ENCODE measurements around the gene ELK4.

The ELK4 gene

GRCh38 chr1:205599669-205600042, 32.2 kb downstream of the ELK4 start:
- H3K4me3 Mint-ChIP-seq, result peak overlapping the region; percentile 6
- H3K36me3 Mint-ChIP-seq, result peaks cover 16% of the 10 kb centered on the region
- peaks cover 39% of the 10 kb centered on the region for H3K4me1 Mint-ChIP-seq (ENCODE audit: low read depth)
- no peaks in the 10 kb centered on the region for H3K9me3 Mint-ChIP-seq (ENCODE audit: low read depth)
- peak overlapping the region; percentile 83 for H3K27ac Mint-ChIP-seq
- no peaks in the 10 kb centered on the region for H3K27me3 Mint-ChIP-seq

DNA sequence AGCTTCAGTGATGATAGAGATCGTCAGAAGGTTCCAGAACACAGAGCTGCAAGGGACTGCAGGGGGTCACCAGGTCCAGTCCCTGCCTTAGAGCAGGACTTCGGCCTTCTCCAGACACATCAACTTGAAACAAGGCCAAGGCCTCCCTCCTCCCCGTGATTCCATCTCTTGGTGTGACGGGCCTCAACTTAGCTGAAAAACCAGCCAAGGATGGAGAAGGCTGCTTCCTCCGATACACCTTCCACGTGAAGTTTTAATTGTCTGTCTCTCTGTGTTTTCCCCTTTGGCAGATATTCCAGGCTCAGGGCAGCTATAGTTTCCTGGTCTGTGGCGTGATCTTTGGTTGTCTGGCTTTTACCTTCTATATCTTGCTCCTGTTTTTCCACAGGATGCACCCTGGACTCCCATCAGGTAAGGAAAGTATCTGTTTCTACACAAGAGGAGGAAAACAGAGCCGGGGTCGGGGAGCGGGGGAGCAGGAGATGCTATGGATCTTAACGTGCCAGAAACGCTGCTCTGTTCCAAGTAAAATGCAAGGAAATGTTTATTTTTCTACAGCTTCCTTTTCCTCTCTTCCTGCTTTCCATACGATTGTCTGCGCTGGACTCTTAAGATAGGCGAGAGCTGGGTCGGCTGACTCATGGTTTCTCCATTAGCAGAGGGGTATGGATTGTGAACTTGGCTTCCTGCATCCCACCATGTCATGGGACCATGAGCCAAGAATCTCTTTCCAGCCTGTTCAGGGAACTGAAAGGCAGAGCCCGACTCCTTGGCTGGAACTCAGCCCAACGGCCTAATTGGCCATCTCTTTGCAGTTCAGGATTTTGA, 32.8 kb downstream of the ELK4 start:
- Mint-ChIP-seq H3K4me3 (no peak overlapping the region), H3K9me3 (ENCODE audit: low read depth) (no peaks in the 10 kb centered on the region), H3K27ac (peak overlapping the region; percentile 83), H3K36me3 (peaks cover 14% of the 10 kb centered on the region), H3K27me3 (no peaks in the 10 kb centered on the region), H3K4me1 (ENCODE audit: low read depth) (peaks cover 40% of the 10 kb centered on the region)

- Mint-ChIP-seq H3K27me3 (no peaks in the 10 kb centered on the region), H3K9me3 (ENCODE audit: low read depth) (no peaks in the 10 kb centered on the region), H3K4me1 (ENCODE audit: low read depth) (peaks cover 46% of the 10 kb centered on the region), H3K36me3 (peaks cover 8% of the 10 kb centered on the region), H3K4me3 (no peak overlapping the region), H3K27ac (peak overlapping the region; percentile 19)
Measured at GRCh38 chr1:205597691-205598314, 34.0 kb downstream of the ELK4 start.

GRCh38 chr1:205596876-205597275, 34.9 kb downstream of the ELK4 start:
- Mint-ChIP-seq H3K27me3 (no peaks in the 10 kb centered on the region), H3K27ac (peak overlapping the region; percentile 61), H3K9me3 (ENCODE audit: low read depth) (no peaks in the 10 kb centered on the region), H3K4me3 (no peak overlapping the region), H3K36me3 (peaks cover 8% of the 10 kb centered on the region), H3K4me1 (ENCODE audit: low read depth) (peaks cover 52% of the 10 kb centered on the region)

GRCh38 chr1:205595861-205596260, 36.0 kb downstream of the ELK4 start:
- Mint-ChIP-seq H3K36me3 (peaks cover 8% of the 10 kb centered on the region), H3K9me3 (ENCODE audit: low read depth) (no peaks in the 10 kb centered on the region), H3K27me3 (no peaks in the 10 kb centered on the region), H3K4me3 (no peak overlapping the region), H3K27ac (peak overlapping the region; percentile 74), H3K4me1 (ENCODE audit: low read depth) (peaks cover 62% of the 10 kb centered on the region)

- peaks cover 8% of the 10 kb centered on the region for H3K36me3 Mint-ChIP-seq
- H3K4me1 Mint-ChIP-seq (ENCODE audit: low read depth), result peaks cover 61% of the 10 kb centered on the region
- H3K4me3 Mint-ChIP-seq, result no peak overlapping the region
- peak overlapping the region; percentile 74 for H3K27ac Mint-ChIP-seq
- no peaks in the 10 kb centered on the region for H3K9me3 Mint-ChIP-seq (ENCODE audit: low read depth)
- H3K27me3 Mint-ChIP-seq, result no peaks in the 10 kb centered on the region
Measured at GRCh38 chr1:205595435-205595834, 36.4 kb downstream of the ELK4 start.

DNA sequence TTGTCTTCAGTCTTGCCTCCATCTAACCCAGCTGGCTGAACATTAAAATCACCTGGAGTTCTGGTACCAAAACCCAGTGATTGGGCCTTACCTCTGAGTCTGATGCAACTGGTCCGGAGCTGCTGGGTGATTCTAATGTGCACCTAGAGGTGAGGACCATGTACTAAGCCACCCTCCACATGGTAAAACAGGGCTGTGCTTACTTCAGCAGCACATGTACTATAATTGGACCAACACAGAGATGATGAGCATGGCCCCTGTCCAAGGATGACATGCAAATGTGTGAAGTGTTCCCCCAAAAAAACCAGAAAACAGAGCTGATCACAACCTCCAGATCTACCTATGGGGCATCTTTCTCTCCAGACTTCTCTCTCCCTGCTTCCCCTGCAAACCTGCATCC, 37.0 kb downstream of the ELK4 start:
- Mint-ChIP-seq H3K27ac (peak overlapping the region; percentile 74), H3K36me3 (peaks cover 8% of the 10 kb centered on the region), H3K9me3 (ENCODE audit: low read depth) (no peaks in the 10 kb centered on the region), H3K4me1 (ENCODE audit: low read depth) (peaks cover 59% of the 10 kb centered on the region), H3K27me3 (no peaks in the 10 kb centered on the region), H3K4me3 (peak overlapping the region; percentile 25)

GRCh38 chr1:205593967-205594366, 37.8 kb downstream of the ELK4 start:
- Mint-ChIP-seq H3K4me3 (peak overlapping the region; percentile 73), H3K27me3 (no peaks in the 10 kb centered on the region), H3K27ac (peak overlapping the region; percentile 88), H3K4me1 (ENCODE audit: low read depth) (peaks cover 55% of the 10 kb centered on the region), H3K36me3 (peaks cover 7% of the 10 kb centered on the region), H3K9me3 (ENCODE audit: low read depth) (no peaks in the 10 kb centered on the region)

- no peaks in the 10 kb centered on the region for H3K9me3 Mint-ChIP-seq (ENCODE audit: low read depth)
- peak overlapping the region; percentile 73 for H3K4me3 Mint-ChIP-seq
- no peaks in the 10 kb centered on the region for H3K27me3 Mint-ChIP-seq
- peaks cover 54% of the 10 kb centered on the region for H3K4me1 Mint-ChIP-seq (ENCODE audit: low read depth)
- peaks cover 6% of the 10 kb centered on the region for H3K36me3 Mint-ChIP-seq
- H3K27ac Mint-ChIP-seq, result peak overlapping the region; percentile 88
Measured at GRCh38 chr1:205593532-205593931, 38.3 kb downstream of the ELK4 start.

- Mint-ChIP-seq H3K36me3 (peaks cover 6% of the 10 kb centered on the region), H3K4me1 (ENCODE audit: low read depth) (peaks cover 54% of the 10 kb centered on the region), H3K27ac (peak overlapping the region; percentile 86), H3K4me3 (peak overlapping the region; percentile 74), H3K9me3 (ENCODE audit: low read depth) (no peaks in the 10 kb centered on the region), H3K27me3 (no peaks in the 10 kb centered on the region)
Measured at GRCh38 chr1:205592443-205593003, 39.3 kb downstream of the ELK4 start.

DNA sequence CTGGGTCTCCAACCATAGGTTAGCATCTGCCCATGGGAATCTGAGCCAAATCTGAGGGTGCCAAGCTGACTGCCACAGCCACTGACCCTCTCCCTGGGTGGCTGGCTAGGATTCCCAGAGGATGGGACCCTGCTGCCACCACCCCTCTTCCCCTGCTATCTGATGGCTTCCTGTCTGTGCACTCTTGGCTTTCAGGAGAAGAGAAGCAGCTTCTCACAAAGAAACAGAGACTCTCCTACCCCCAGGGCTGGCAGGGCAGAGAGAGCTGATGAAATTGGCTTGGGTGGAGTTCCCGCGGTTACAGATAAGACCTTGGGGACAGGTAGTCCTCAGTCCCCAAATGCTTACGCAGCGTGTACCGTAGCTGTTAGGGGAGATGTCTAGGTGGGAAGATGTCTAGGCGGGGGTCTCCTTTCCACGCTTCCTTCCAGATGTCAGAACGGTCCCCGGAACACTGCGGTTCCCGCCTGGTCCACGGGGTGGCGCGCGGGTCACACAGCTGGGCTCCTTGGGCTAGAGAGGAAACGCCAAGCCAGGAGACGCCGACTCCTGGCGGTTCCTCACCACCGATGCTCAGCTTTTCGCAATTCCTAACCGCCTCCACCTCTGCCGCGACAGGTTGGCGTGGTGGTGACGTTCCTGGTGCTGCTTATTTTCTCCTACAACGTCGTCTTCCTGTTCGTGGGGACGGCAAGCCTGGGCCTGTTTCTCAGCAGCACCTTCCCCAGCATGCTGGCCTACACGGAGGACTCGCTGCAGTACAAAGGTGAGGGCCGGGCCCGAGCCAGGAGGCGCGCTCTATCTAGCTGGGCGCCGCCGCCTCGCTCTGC, 40.1 kb downstream of the ELK4 start:
- Mint-ChIP-seq H3K36me3 (peaks cover 6% of the 10 kb centered on the region), H3K27me3 (no peaks in the 10 kb centered on the region), H3K27ac (peak overlapping the region; percentile 94), H3K4me3 (peak overlapping the region; percentile 88), H3K4me1 (ENCODE audit: low read depth) (peaks cover 53% of the 10 kb centered on the region), H3K9me3 (ENCODE audit: low read depth) (no peaks in the 10 kb centered on the region)

DNA sequence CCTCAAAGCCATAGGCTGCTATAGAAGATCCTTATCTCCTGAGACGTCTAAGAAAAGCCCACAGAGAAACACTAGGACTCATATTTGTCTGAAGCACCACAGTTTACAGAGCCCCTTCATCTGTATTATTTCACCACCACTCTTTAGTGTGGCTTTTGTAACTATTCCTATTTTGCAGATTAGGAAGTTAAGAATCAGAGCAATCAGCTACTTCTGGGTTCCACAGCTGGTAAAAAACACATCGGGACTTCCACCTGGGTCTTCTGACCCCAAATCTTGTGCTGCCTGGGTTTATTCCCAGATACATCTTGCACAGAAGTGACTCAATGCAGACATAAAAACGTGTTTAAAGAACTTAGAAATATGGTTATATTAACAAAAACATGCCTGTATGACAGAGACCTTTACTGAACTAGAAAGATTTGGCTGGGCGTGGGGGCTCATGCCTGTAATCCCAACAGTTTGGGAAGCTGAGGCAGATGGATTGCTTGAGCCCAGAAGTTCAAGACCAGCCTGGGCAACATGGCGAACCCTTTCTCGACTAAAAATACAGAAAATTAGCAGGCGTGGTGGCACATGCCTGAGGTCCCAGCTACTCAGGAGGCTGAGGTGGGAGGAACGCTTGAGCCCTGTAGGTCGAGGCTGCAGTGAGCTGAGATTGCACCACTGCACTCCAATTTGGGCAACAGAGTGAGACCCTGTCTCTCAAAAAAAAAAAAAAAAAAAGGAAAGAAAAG, 40.9 kb downstream of the ELK4 start:
- Mint-ChIP-seq H3K36me3 (peaks cover 6% of the 10 kb centered on the region), H3K9me3 (ENCODE audit: low read depth) (no peaks in the 10 kb centered on the region), H3K4me1 (ENCODE audit: low read depth) (peaks cover 48% of the 10 kb centered on the region), H3K4me3 (peak overlapping the region; percentile 88), H3K27me3 (no peaks in the 10 kb centered on the region), H3K27ac (peak overlapping the region; percentile 94)

GRCh38 chr1:205590457-205590768, 41.4 kb downstream of the ELK4 start:
- peaks cover 4% of the 10 kb centered on the region for H3K36me3 Mint-ChIP-seq
- no peaks in the 10 kb centered on the region for H3K9me3 Mint-ChIP-seq (ENCODE audit: low read depth)
- no peak overlapping the region for H3K27ac Mint-ChIP-seq
- H3K4me1 Mint-ChIP-seq (ENCODE audit: low read depth), result peaks cover 44% of the 10 kb centered on the region
- no peaks in the 10 kb centered on the region for H3K27me3 Mint-ChIP-seq
- no peak overlapping the region for H3K4me3 Mint-ChIP-seq

Data from activated naive CD8-positive, alpha-beta T cell (primary cell).